Endothelial cell of umbilical vein (primary cell): ENCODE results near the gene TMEM167A. TPM values are rescaled to one million over a fixed set of nuclear protein-coding genes. Genes with fewer than 3 reads are reported as not detected.

Source experiments
- BruUV-seq: library from RNA; stranded (reverse); fragments of 400-500 nt; replicated peaks from 2 replicates; lab custom pipeline; 2021; lab: Mats Ljungman, UMichigan
- CTCF ChIA-PET: fragments of 300-600, 350-600 bp; sonication (Branson Sonifier 250); formaldehyde crosslinking; loops from one replicate; lab custom pipeline; 2021; ENCODE audit warnings: antibody characterized with exemption, inconsistent platforms; lab: Charles Lee
- POLR2A ChIA-PET: fragments of 300-600, 350-600 bp; sonication (Branson Sonifier 250); formaldehyde crosslinking; loops from one replicate; lab custom pipeline; 2021; ENCODE audit warnings: antibody characterized with exemption, inconsistent platforms; lab: Charles Lee
- DNase-seq: peaks from one replicate; pipeline ENCODE4 v3.0.0-alpha.2; 2011; ENCODE audit warnings: low read depth, low spot score
- FAIRE-seq: peaks from 2 replicates; lab custom pipeline; 2011; peaks lifted over from hg19 to GRCh38; lab: Jason Lieb, UNC
- H2AFZ ChIP-seq: 2 replicates; pipeline ENCODE4 v1.6.0; 2012; ENCODE audit warnings: low read depth, low read length, control low read depth, inconsistent platforms
- H3K27ac ChIP-seq: 2 replicates; pipeline ENCODE4 v1.5.1; 2011; ENCODE audit warnings: low read depth, mild to moderate bottlenecking, control low read depth, low read length, moderate library complexity; ENCODE audit not compliant: insufficient read depth
- H3K27me3 ChIP-seq, 2 experiments: 2 replicates each; pipeline versions ENCODE4 v1.6.0 to v1.6.1; 2011; ENCODE audit warnings: low read length in 2 of 2, mixed read lengths in 1 of 2; ENCODE audit not compliant: control insufficient read depth in 2 of 2, insufficient read depth in 2 of 2
- H3K36me3 ChIP-seq, 2 experiments: 2 replicates in 1 of 2; 3 replicates in 1 of 2; pipeline ENCODE4 v1.5.1; 2011; ENCODE audit warnings: low read length in 2 of 2, mild to moderate bottlenecking in 1 of 2, moderate library complexity in 1 of 2; ENCODE audit not compliant: control insufficient read depth in 2 of 2, insufficient read depth in 2 of 2; ENCODE audit errors: extremely low read depth in 1 of 2
- H3K4me1 ChIP-seq: 3 replicates; pipeline ENCODE4 v1.5.1; 2011; ENCODE audit warnings: mild to moderate bottlenecking, low read length; ENCODE audit not compliant: control insufficient read depth, insufficient read depth; ENCODE audit errors: extremely low read depth
- H3K4me2 ChIP-seq: 2 replicates; pipeline ENCODE4 v1.6.1; 2011; ENCODE audit warnings: low read length, control low read depth, mixed read lengths; ENCODE audit not compliant: insufficient read depth
- H3K4me3 ChIP-seq, 3 experiments: fragments of 200-600 bp in 1 of 3; sonication (generic), shearing (Covaris generic) in 1 of 3; replicated peaks in 1 of 3; 2 replicates each; pipeline ENCODE4 v1.5.1; 2011 to 2016; ENCODE audit warnings: control low read depth in 3 of 3, low read length in 3 of 3, mild to moderate bottlenecking in 2 of 3, inconsistent platforms in 1 of 3, low read depth in 1 of 3, moderate library complexity in 1 of 3; ENCODE audit not compliant: insufficient read depth in 1 of 3
- H3K79me2 ChIP-seq: 2 replicates; pipeline ENCODE4 v1.6.0; 2012; ENCODE audit warnings: low read length, inconsistent platforms; ENCODE audit not compliant: control insufficient read depth, insufficient read depth
- H3K9ac ChIP-seq: replicated peaks from 2 replicates; pipeline ENCODE3; 2011; ENCODE audit warnings: low read length, control low read depth; ENCODE audit not compliant: insufficient read depth; ENCODE audit errors: extremely low read depth
- H3K9me1 ChIP-seq: replicated peaks from 3 replicates; pipeline ENCODE4 v1.6.0; 2011; ENCODE audit warnings: mild to moderate bottlenecking, low read length; ENCODE audit not compliant: control insufficient read depth, insufficient read depth; ENCODE audit errors: extremely low read depth
- H3K9me3 ChIP-seq: replicated peaks from 2 replicates; pipeline ENCODE4 v1.5.1; 2012; ENCODE audit warnings: low read length, inconsistent platforms; ENCODE audit not compliant: control insufficient read depth, insufficient read depth
- H4K20me1 ChIP-seq: replicated peaks from 2 replicates; pipeline ENCODE3; 2011; ENCODE audit warnings: mild to moderate bottlenecking, low read length; ENCODE audit not compliant: control insufficient read depth, insufficient read depth; ENCODE audit errors: extremely low read depth
- CTCF ChIP-seq, 2 donors: IDR thresholded peaks; 1 replicate in 1 of 2; 2 replicates in 1 of 2; pipeline ENCODE4 v1.5.1; 2011; ENCODE audit warnings: low read length in 2 of 2, mild to moderate bottlenecking in 2 of 2, moderate library complexity in 2 of 2, control low read depth in 1 of 2, inconsistent platforms in 1 of 2, low read depth in 1 of 2; ENCODE audit not compliant: insufficient read depth in 1 of 2; ENCODE audit errors: extremely low read depth in 1 of 2
- EZH2 ChIP-seq: IDR thresholded peaks from 2 replicates; pipeline ENCODE4 v1.6.1; 2012; ENCODE audit warnings: borderline replicate concordance, low read depth, mild to moderate bottlenecking, moderate library complexity, low read length, inconsistent platforms; ENCODE audit not compliant: severe bottlenecking
- FOS ChIP-seq: IDR thresholded peaks from 2 replicates; pipeline ENCODE4 v1.6.1; 2011; ENCODE audit warnings: mild to moderate bottlenecking, low read length, moderate library complexity, borderline replicate concordance; ENCODE audit not compliant: insufficient read depth
- GATA2 ChIP-seq: IDR thresholded peaks from 2 replicates; pipeline ENCODE4 v1.7.0; 2011; ENCODE audit warnings: low read depth, mild to moderate bottlenecking, moderate library complexity, mixed read lengths, low read length; ENCODE audit not compliant: insufficient read length, insufficient read depth
- JUN ChIP-seq: IDR thresholded peaks from 2 replicates; pipeline ENCODE4 v1.6.1; 2011; ENCODE audit warnings: borderline replicate concordance, low read depth; ENCODE audit not compliant: insufficient read length, insufficient read depth
- MAX ChIP-seq: IDR thresholded peaks from 2 replicates; pipeline ENCODE4 v1.6.1; 2011; ENCODE audit not compliant: insufficient read depth, insufficient read length
- MYC ChIP-seq: IDR thresholded peaks from one replicate; pipeline ENCODE4 v1.6.1; 2011; ENCODE audit warnings: mild to moderate bottlenecking, low read depth, low read length
- POLR2A ChIP-seq: IDR thresholded peaks from 2 replicates; pipeline ENCODE4 v1.6.1; 2012; ENCODE audit warnings: low read depth, mild to moderate bottlenecking, control low read depth, low read length
- POLR2AphosphoS5 ChIP-seq: IDR thresholded peaks from 2 replicates; pipeline ENCODE4 v1.6.1; 2012; ENCODE audit warnings: low read depth, mild to moderate bottlenecking, control low read depth, low read length, moderate library complexity; ENCODE audit not compliant: insufficient read depth
- dilution Hi-C: fragments of 300-500 bp; cut with MboI; formaldehyde crosslinking; loops from one replicate; pipeline ENCODE4 v1.15.0; 2019; ENCODE audit warnings: low sequenced_read_pairs; ENCODE audit not compliant: extremely low pct_ligation_motif_present
- intact Hi-C: fragments of 100-400 bp; cut with micrococcal nuclease; formaldehyde crosslinking; loops from one replicate; pipeline ENCODE4 v1.10.0; 2022
- polyA plus RNA-seq, 4 experiments: library from polyadenylated mRNA; depleted of rRNA in 3 of 4; stranded (reverse) in 3 of 4; unstranded in 1 of 4; fragments of >200 nt; gene quantifications; 2 replicates each; pipeline versions ENCODE4 v1.2.1 to v1.2.3, GENCODE V29; 2011 to 2012; ENCODE audit warnings: missing spikeins in 1 of 4
- total RNA-seq: library from RNA; stranded (reverse); gene quantifications from 2 replicates; pipeline ENCODE4 v1.2.3, GENCODE V29; 2021

TMEM167A gene
- total and polyA plus RNA-seq, 2 donors (not counting 3 experiments of a cell fraction or from before 2014, with no cell fraction given): 20.2 to 64.4 TPM

- no peak overlapping the region for H3K9ac ChIP-seq
- intact Hi-C loops: no loop called here
- DNase-seq (no peak), FAIRE-seq (no peak)
- H4K20me1 ChIP-seq: no peaks in the 10 kb centered on the region
- no peaks in the 10 kb centered on the region for H3K4me1 ChIP-seq
- H3K4me2 ChIP-seq: no peak overlapping the region
- H3K79me2 ChIP-seq: no peaks in the 10 kb centered on the region
- ChIA-PET CTCF (no interaction called here), POLR2A (no interaction called here)
- no peaks in the 10 kb centered on the region for H3K9me1 ChIP-seq
- H3K27ac ChIP-seq: no peak overlapping the region
- no peak overlapping the region for H2AFZ ChIP-seq
- no peak overlapping the region for H3K4me3 ChIP-seq
- BruUV-seq: no TSS peak
- H3K9me3 ChIP-seq: no peaks in the 10 kb centered on the region
- no peaks in the 10 kb centered on the region for H3K36me3 ChIP-seq
- dilution Hi-C loops: no loop called here
- no peak for TF ChIP-seq POLR2A
- TF ChIP-seq MAX: no peak
- TF ChIP-seq MYC: no peak
- no peak for TF ChIP-seq FOS
- TF ChIP-seq JUN: no peak
- no peak for TF ChIP-seq EZH2
- no peak for TF ChIP-seq POLR2AphosphoS5
- no peak for TF ChIP-seq GATA2
- no peak for TF ChIP-seq CTCF (IDR thresholded peaks at IDR 0.05; ENCODE audit: extremely low read depth in 1 of 2, insufficient read depth in 1 of 2, low read depth in 1 of 2, low read length in 2 of 2)
- no peaks in the 10 kb centered on the region for H3K27me3 ChIP-seq
These were observed 30.7 kb upstream of the TMEM167A start for GRCh38 chr5:83107692-83108420.
